Stimulated activated CD4-positive, alpha-beta T cell treated with anti-CD3 and anti-CD28 coated beads, Interleukin-4, amount 100 ng/mL, for 48 hours (primary cell): ENCODE data around the gene TPD52L1.

ENCODE experiments used
- DNase-seq, 2 donors: peaks; one replicate each; pipeline ENCODE4 v3.0.0-alpha.2; 2020; ENCODE audit warnings: low read depth in 2 of 2

Gene TPD52L1

GRCh38 chr6:125174626-125175025 lies 21.1 kb downstream of the TPD52L1 start:
- DNase-seq: no peak

GRCh38 chr6:125175466-125176048 lies 22.0 kb downstream of the TPD52L1 start:
- DNase-seq: no peak

GRCh38 chr6:125182237-125183008 lies 28.9 kb downstream of the TPD52L1 start:
- DNase-seq: no peak

GRCh38 chr6:125183391-125183790 lies 29.8 kb downstream of the TPD52L1 start:
- no peak for DNase-seq

GRCh38 chr6:125188037-125188436 lies 34.5 kb downstream of the TPD52L1 start:
- DNase-seq: no peak

GRCh38 chr6:125188594-125189203 lies 35.1 kb downstream of the TPD52L1 start:
- no peak for DNase-seq

GRCh38 chr6:125189494-125189893 lies 35.9 kb downstream of the TPD52L1 start:
- DNase-seq: no peak

- no peak for DNase-seq
These were observed 37.1 kb downstream of the TPD52L1 start for GRCh38 chr6:125190667-125191066.

- peak; percentile 38 to 52 for DNase-seq
These were observed 38.5 kb downstream of the TPD52L1 start for GRCh38 chr6:125191916-125192609.

GRCh38 chr6:125192610-125192930 lies 39.0 kb downstream of the TPD52L1 start:
- DNase-seq: no peak

GRCh38 chr6:125193208-125193607 lies 39.6 kb downstream of the TPD52L1 start:
- no peak for DNase-seq

GRCh38 chr6:125194941-125195340 lies 41.4 kb downstream of the TPD52L1 start:
- DNase-seq: no peak

GRCh38 chr6:125195526-125195925 lies 42.0 kb downstream of the TPD52L1 start:
- no peak for DNase-seq

GRCh38 chr6:125196613-125197012 lies 43.0 kb downstream of the TPD52L1 start:
- DNase-seq: no peak

- no peak for DNase-seq
These were observed 44.3 kb downstream of the TPD52L1 start for GRCh38 chr6:125197795-125198269.

- DNase-seq: no peak
These were observed 44.9 kb downstream of the TPD52L1 start for GRCh38 chr6:125198398-125198937.

- no peak for DNase-seq
These were observed 47.4 kb downstream of the TPD52L1 start for GRCh38 chr6:125200941-125201340.

GRCh38 chr6:125201961-125202729 lies 48.6 kb downstream of the TPD52L1 start:
- no peak for DNase-seq

- DNase-seq: no peak
These were observed 49.8 kb downstream of the TPD52L1 start for GRCh38 chr6:125203395-125203794.

GRCh38 chr6:125205931-125206330 lies 52.4 kb downstream of the TPD52L1 start:
- DNase-seq: no peak

- DNase-seq: no peak
These were observed 52.8 kb downstream of the TPD52L1 start for GRCh38 chr6:125206389-125206788.
